ENCODE measurements around the gene SHC3. TPM values are rescaled to one million over a fixed set of nuclear protein-coding genes. Genes with fewer than 3 reads are reported as not detected.

Gene SHC3
- total RNA-seq, 1 donor = 0.36 TPM

GRCh38 chr9:89024727-89025126, 153.9 kb downstream of the SHC3 start:
- no peak for DNase-seq (ENCODE audit: insufficient read length, low spot score, missing footprints)
- TF ChIP-seq, protein P1, sequence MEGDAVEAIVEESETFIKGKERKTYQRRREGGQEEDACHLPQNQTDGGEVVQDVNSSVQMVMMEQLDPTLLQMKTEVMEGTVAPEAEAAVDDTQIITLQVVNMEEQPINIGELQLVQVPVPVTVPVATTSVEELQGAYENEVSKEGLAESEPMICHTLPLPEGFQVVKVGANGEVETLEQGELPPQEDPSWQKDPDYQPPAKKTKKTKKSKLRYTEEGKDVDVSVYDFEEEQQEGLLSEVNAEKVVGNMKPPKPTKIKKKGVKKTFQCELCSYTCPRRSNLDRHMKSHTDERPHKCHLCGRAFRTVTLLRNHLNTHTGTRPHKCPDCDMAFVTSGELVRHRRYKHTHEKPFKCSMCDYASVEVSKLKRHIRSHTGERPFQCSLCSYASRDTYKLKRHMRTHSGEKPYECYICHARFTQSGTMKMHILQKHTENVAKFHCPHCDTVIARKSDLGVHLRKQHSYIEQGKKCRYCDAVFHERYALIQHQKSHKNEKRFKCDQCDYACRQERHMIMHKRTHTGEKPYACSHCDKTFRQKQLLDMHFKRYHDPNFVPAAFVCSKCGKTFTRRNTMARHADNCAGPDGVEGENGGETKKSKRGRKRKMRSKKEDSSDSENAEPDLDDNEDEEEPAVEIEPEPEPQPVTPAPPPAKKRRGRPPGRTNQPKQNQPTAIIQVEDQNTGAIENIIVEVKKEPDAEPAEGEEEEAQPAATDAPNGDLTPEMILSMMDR (IDR thresholded peaks at IDR 0.05; ENCODE audit: extremely low read depth, low read depth, low read length) = no peak
- H3K4me2 ChIP-seq (ENCODE audit: insufficient read depth, low read length) = no peak overlapping the region
- H4K20me1 ChIP-seq (ENCODE audit: insufficient read depth, low read length) = no peaks in the 10 kb centered on the region
- no peaks in the 10 kb centered on the region for H3K9me3 ChIP-seq (ENCODE audit: low read depth, low read length)
- H3K36me3 ChIP-seq (ENCODE audit: insufficient read depth, low read length) = no peaks in the 10 kb centered on the region
- no peaks in the 10 kb centered on the region for H3K79me2 ChIP-seq (ENCODE audit: insufficient read depth, low read length)
- H3K27me3 ChIP-seq (ENCODE audit: insufficient read depth, low read length) = no peaks in the 10 kb centered on the region
- H3K4me3 ChIP-seq (ENCODE audit: insufficient read depth, low read length) = no peak overlapping the region
- peaks cover 28% of the 10 kb centered on the region for H3K4me1 ChIP-seq (ENCODE audit: insufficient read depth, low read length)
- H2AFZ ChIP-seq (ENCODE audit: low read length) = no peak overlapping the region
- H3K27ac ChIP-seq (ENCODE audit: low read depth, low read length) = no peak overlapping the region

GRCh38 chr9:89023740-89024139, 154.9 kb downstream of the SHC3 start:
- no peak overlapping the region for H3K4me2 ChIP-seq (ENCODE audit: insufficient read depth, low read length)
- H3K4me1 ChIP-seq (ENCODE audit: insufficient read depth, low read length) = peaks cover 28% of the 10 kb centered on the region
- TF ChIP-seq, protein P1 (IDR thresholded peaks at IDR 0.05; ENCODE audit: extremely low read depth, low read depth, low read length) = no peak
- no peaks in the 10 kb centered on the region for H3K36me3 ChIP-seq (ENCODE audit: insufficient read depth, low read length)
- H3K9me3 ChIP-seq (ENCODE audit: low read depth, low read length) = no peaks in the 10 kb centered on the region
- no peaks in the 10 kb centered on the region for H3K27me3 ChIP-seq (ENCODE audit: insufficient read depth, low read length)
- DNase-seq (ENCODE audit: insufficient read length, low spot score, missing footprints) = no peak
- H2AFZ ChIP-seq (ENCODE audit: low read length) = no peak overlapping the region
- H3K27ac ChIP-seq (ENCODE audit: low read depth, low read length) = no peak overlapping the region
- H4K20me1 ChIP-seq (ENCODE audit: insufficient read depth, low read length) = no peaks in the 10 kb centered on the region
- H3K79me2 ChIP-seq (ENCODE audit: insufficient read depth, low read length) = no peaks in the 10 kb centered on the region
- no peak overlapping the region for H3K4me3 ChIP-seq (ENCODE audit: insufficient read depth, low read length)

- Histone ChIP-seq H3K36me3 (ENCODE audit: insufficient read depth, low read length) (no peaks in the 10 kb centered on the region), H3K79me2 (ENCODE audit: insufficient read depth, low read length) (no peaks in the 10 kb centered on the region), H3K27ac (ENCODE audit: low read depth, low read length) (peak overlapping the region; percentile 49), H3K9me3 (ENCODE audit: low read depth, low read length) (no peaks in the 10 kb centered on the region), H2AFZ (ENCODE audit: low read length) (peak overlapping the region; percentile 54), H4K20me1 (ENCODE audit: insufficient read depth, low read length) (no peaks in the 10 kb centered on the region), H3K27me3 (ENCODE audit: insufficient read depth, low read length) (no peaks in the 10 kb centered on the region), H3K4me3 (ENCODE audit: insufficient read depth, low read length) (no peak overlapping the region), H3K4me1 (ENCODE audit: insufficient read depth, low read length) (peaks cover 28% of the 10 kb centered on the region), H3K4me2 (ENCODE audit: insufficient read depth, low read length) (no peak overlapping the region)
- TF ChIP-seq, protein P1 (IDR thresholded peaks at IDR 0.05; ENCODE audit: extremely low read depth, low read depth, low read length) = no peak
- no peak for DNase-seq (ENCODE audit: insufficient read length, low spot score, missing footprints)
These were observed 155.7 kb downstream of the SHC3 start for GRCh38 chr9:89022902-89023301.

DNA sequence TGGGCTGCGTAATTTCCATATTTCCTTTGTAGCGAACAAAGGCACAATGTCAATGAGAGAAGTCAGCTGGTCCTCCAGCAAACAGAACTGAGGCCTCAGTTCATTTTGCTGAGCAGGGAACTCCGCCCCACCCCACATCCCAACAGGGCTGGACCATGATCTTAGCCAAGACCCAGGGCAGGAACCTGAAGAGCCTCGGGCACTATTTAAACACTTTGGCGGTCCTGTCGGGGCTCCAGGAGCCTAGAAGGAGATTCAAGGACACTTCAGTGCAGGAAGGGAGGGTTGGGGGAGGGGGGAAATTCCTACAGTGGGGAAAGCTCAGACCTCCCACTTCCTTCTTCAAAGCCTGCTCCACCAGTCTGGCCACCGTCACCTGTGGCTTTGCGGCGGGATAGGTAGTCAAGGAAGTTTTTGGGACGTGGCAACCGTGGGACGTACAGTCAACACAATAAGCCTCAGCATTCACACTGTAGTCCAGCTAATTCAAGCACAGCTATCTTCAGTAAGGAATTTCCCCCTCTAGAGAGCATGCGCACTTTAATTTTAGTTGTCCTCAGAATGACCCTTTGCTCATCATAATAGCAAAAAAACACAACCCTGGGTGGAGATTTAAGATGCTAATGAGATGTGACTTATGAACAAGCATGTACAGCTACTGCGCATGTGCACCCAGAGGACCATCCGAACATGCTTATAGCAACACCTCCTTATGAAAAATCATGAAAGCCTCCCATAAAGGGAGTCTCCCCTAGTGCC, 156.4 kb downstream of the SHC3 start:
- Histone ChIP-seq H3K79me2 (ENCODE audit: insufficient read depth, low read length) (no peaks in the 10 kb centered on the region), H3K36me3 (ENCODE audit: insufficient read depth, low read length) (no peaks in the 10 kb centered on the region), H3K27me3 (ENCODE audit: insufficient read depth, low read length) (no peaks in the 10 kb centered on the region), H4K20me1 (ENCODE audit: insufficient read depth, low read length) (no peaks in the 10 kb centered on the region), H3K4me3 (ENCODE audit: insufficient read depth, low read length) (no peak overlapping the region), H3K4me2 (ENCODE audit: insufficient read depth, low read length) (no peak overlapping the region), H3K9me3 (ENCODE audit: low read depth, low read length) (no peaks in the 10 kb centered on the region), H3K27ac (ENCODE audit: low read depth, low read length) (no peak overlapping the region), H3K4me1 (ENCODE audit: insufficient read depth, low read length) (peaks cover 28% of the 10 kb centered on the region), H2AFZ (ENCODE audit: low read length) (no peak overlapping the region)
- TF ChIP-seq, protein P1 (IDR thresholded peaks at IDR 0.05; ENCODE audit: extremely low read depth, low read depth, low read length) = no peak
- no peak for DNase-seq (ENCODE audit: insufficient read length, low spot score, missing footprints)

Measured in osteoblast (primary cell).